ENCODE results near the gene DEFB128.

Gene DEFB128

DNA sequence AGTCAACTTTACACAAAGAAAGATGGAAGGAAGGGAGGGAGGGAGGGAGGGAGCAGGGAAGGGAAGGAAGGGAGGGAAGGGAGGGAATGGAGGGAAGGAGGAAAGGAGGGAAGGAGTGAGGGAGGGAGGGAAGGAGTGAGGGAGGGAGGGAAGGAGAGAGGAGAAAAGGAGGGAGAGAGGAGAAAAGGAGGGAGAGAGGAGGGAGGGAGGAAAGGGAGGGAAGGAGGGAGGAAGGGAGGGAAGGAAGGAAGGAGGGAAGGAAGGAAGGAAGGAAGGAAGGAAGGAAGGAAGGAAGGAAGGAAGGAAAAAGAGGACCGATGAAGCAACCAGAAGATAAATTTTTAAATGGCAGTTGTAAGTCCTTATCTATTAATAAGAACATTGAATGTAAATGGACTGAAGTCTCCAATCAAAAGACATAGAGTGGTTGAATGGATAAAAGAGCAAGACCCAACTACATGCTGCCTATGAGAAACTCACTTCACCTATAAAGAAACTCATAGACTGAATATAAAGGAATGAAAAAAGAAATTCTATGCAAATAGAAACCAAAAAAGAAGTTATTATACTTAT, 31.8 kb upstream of the DEFB128 start:
- H3K4me2 ChIP-seq (ENCODE audit: low read length) = no peak overlapping the region
- TF ChIP-seq EZH2phosphoT487 (IDR thresholded peaks at IDR 0.05; ENCODE audit: borderline replicate concordance, low read length) = no peak
- TF ChIP-seq, protein P1, sequence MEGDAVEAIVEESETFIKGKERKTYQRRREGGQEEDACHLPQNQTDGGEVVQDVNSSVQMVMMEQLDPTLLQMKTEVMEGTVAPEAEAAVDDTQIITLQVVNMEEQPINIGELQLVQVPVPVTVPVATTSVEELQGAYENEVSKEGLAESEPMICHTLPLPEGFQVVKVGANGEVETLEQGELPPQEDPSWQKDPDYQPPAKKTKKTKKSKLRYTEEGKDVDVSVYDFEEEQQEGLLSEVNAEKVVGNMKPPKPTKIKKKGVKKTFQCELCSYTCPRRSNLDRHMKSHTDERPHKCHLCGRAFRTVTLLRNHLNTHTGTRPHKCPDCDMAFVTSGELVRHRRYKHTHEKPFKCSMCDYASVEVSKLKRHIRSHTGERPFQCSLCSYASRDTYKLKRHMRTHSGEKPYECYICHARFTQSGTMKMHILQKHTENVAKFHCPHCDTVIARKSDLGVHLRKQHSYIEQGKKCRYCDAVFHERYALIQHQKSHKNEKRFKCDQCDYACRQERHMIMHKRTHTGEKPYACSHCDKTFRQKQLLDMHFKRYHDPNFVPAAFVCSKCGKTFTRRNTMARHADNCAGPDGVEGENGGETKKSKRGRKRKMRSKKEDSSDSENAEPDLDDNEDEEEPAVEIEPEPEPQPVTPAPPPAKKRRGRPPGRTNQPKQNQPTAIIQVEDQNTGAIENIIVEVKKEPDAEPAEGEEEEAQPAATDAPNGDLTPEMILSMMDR (IDR thresholded peaks at IDR 0.05; ENCODE audit: low read depth, low read length, poor library complexity, severe bottlenecking) = no peak
- no peaks in the 10 kb centered on the region for H3K36me3 ChIP-seq (ENCODE audit: control insufficient read depth, low read length)
- peaks cover 41% of the 10 kb centered on the region for H3K27me3 ChIP-seq (ENCODE audit: control insufficient read depth, low read length)
- H4K20me1 ChIP-seq (ENCODE audit: control insufficient read depth, insufficient read depth, low read depth, low read length) = no peaks in the 10 kb centered on the region
- no peaks in the 10 kb centered on the region for H3F3A ChIP-seq (ENCODE audit: control insufficient read depth, insufficient read depth)
- H3K4me3 ChIP-seq (ENCODE audit: low read length) = no peak overlapping the region
- H3K9me3 ChIP-seq (ENCODE audit: control insufficient read depth, insufficient read depth, low read length) = no peaks in the 10 kb centered on the region
- no peaks in the 10 kb centered on the region for H3K79me2 ChIP-seq (ENCODE audit: control insufficient read depth, low read length)
- H3K9me2 ChIP-seq (replicated peaks; ENCODE audit: control insufficient read depth, low read length) = no peaks in the 10 kb centered on the region
- no peak overlapping the region for H3K27ac ChIP-seq (ENCODE audit: low read depth, low read length)
- H3K4me1 ChIP-seq (ENCODE audit: control insufficient read depth, low read length) = no peaks in the 10 kb centered on the region

DNA sequence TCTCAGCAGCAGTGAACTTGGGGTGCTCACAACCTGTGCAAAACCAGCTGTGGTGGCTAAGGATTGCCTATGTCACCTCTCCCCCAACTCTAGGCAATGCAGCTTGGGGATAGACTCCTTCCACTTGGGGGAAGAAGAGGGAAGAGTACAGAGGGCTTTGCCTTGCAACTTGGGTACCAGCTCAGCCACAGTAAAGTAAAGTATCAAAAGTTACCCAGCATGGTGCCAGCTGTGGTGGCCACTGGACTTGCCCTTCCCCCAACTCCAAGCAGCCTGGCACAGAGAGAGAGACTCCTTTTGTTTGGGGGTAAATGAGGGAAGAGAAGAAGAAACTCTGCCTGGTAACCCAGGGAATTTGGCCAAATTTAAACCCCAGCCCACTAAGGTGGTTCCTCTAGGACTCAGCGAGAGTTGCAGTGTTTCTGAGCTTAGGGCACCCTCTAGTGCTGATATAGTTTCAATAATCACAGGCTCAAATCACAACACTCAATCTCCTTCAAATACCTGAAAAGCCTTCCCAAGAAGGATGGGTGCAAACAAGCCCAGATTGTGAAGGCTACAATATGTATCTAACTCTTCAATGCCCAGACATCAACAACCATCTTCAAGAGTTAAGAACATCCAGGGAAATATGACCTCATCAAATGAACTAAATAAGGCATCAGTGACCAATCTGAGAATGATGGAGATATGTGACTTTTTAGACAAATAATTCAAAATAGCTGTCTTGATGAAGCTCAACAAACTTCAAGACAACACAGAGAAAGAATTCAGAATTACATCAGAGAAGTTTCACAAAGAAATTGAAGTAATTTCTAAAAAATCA, 30.0 kb upstream of the DEFB128 start:
- H3F3A ChIP-seq (ENCODE audit: control insufficient read depth, insufficient read depth) = no peaks in the 10 kb centered on the region
- no peaks in the 10 kb centered on the region for H4K20me1 ChIP-seq (ENCODE audit: control insufficient read depth, insufficient read depth, low read depth, low read length)
- no peaks in the 10 kb centered on the region for H3K9me2 ChIP-seq (replicated peaks; ENCODE audit: control insufficient read depth, low read length)
- no peak overlapping the region for H3K27ac ChIP-seq (ENCODE audit: low read depth, low read length)
- H3K79me2 ChIP-seq (ENCODE audit: control insufficient read depth, low read length) = no peaks in the 10 kb centered on the region
- no peak overlapping the region for H3K4me2 ChIP-seq (ENCODE audit: low read length)
- no peaks in the 10 kb centered on the region for H3K4me1 ChIP-seq (ENCODE audit: control insufficient read depth, low read length)
- TF ChIP-seq, protein P1 (IDR thresholded peaks at IDR 0.05; ENCODE audit: low read depth, low read length, poor library complexity, severe bottlenecking) = peak; percentile 49
- TF ChIP-seq EZH2phosphoT487 (IDR thresholded peaks at IDR 0.05; ENCODE audit: borderline replicate concordance, low read length) = no peak
- no peaks in the 10 kb centered on the region for H3K9me3 ChIP-seq (ENCODE audit: control insufficient read depth, insufficient read depth, low read length)
- H3K4me3 ChIP-seq (ENCODE audit: low read length) = no peak overlapping the region
- no peaks in the 10 kb centered on the region for H3K36me3 ChIP-seq (ENCODE audit: control insufficient read depth, low read length)
- H3K27me3 ChIP-seq (ENCODE audit: control insufficient read depth, low read length) = peaks cover 35% of the 10 kb centered on the region

DNA sequence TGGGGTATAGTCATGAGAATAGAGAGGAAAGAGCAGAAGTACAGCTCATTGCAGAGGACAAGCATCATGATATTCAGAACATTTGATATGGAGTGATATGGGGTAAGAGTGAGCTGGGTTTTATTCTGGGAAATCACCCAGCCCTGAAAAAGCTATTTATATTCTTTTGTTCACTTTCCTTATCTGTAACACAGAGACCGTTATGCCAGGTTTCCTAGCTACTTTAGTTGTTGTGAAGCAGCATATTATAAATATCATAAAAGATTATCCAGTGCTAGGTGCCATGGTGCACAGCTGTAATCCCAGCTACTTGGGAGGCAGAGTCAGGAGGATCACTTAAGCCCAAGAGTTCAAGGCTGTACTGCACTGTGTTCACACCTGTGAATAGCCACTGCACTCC, 27.8 kb upstream of the DEFB128 start:
- H3K79me2 ChIP-seq (ENCODE audit: control insufficient read depth, low read length) = no peaks in the 10 kb centered on the region
- H3K4me1 ChIP-seq (ENCODE audit: control insufficient read depth, low read length) = no peaks in the 10 kb centered on the region
- H3F3A ChIP-seq (ENCODE audit: control insufficient read depth, insufficient read depth) = no peaks in the 10 kb centered on the region
- no peaks in the 10 kb centered on the region for H3K9me3 ChIP-seq (ENCODE audit: control insufficient read depth, insufficient read depth, low read length)
- no peaks in the 10 kb centered on the region for H4K20me1 ChIP-seq (ENCODE audit: control insufficient read depth, insufficient read depth, low read depth, low read length)
- no peaks in the 10 kb centered on the region for H3K36me3 ChIP-seq (ENCODE audit: control insufficient read depth, low read length)
- no peak overlapping the region for H3K4me3 ChIP-seq (ENCODE audit: low read length)
- H3K4me2 ChIP-seq (ENCODE audit: low read length) = no peak overlapping the region
- TF ChIP-seq, protein P1 (IDR thresholded peaks at IDR 0.05; ENCODE audit: low read depth, low read length, poor library complexity, severe bottlenecking) = no peak
- no peak for TF ChIP-seq EZH2phosphoT487 (IDR thresholded peaks at IDR 0.05; ENCODE audit: borderline replicate concordance, low read length)
- H3K27me3 ChIP-seq (ENCODE audit: control insufficient read depth, low read length) = peaks cover 22% of the 10 kb centered on the region
- H3K9me2 ChIP-seq (replicated peaks; ENCODE audit: control insufficient read depth, low read length) = no peaks in the 10 kb centered on the region
- no peak overlapping the region for H3K27ac ChIP-seq (ENCODE audit: low read depth, low read length)

Measured in DOHH2 (cell line).